GM19324 (cell line): ENCODE results near the gene ACACB.

ENCODE experiments used
- ATAC-seq: cut with Tn5 transposase; IDR thresholded peaks from one replicate; pipeline ENCODE4 v1.9.1; 2021; ENCODE audit warnings: mild to moderate bottlenecking, moderate library complexity; ENCODE audit not compliant: unreplicated experiment, low FRiP score

Gene ACACB

GRCh38 chr12:109203480-109203879 lies 87.1 kb downstream of the ACACB start:
- no peak for ATAC-seq

GRCh38 chr12:109209082-109209481 lies 92.7 kb downstream of the ACACB start:
- no peak for ATAC-seq

- no peak for ATAC-seq
Observed at GRCh38 chr12:109212460-109213115, 96.2 kb downstream of the ACACB start.

DNA sequence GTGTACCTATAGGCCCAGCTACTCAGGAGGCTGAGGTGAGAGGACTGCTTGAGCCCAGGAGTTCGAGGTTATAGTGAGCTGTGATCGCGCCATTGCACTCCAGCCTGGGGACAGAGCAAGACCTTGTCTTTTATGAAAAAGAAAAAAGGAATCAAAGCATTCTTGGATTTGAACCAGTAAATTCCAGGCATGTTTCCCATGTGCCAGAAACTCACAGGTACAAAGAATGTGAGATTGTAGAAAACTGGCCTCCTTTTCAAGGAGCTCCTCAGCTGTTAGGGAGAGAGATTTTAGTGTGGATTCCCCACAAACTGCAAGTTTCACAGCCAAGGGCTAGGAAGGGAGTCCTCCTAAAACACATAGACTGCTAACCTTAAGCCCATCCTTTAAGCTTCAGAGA lies 97.7 kb downstream of the ACACB start:
- ATAC-seq, result no peak

DNA sequence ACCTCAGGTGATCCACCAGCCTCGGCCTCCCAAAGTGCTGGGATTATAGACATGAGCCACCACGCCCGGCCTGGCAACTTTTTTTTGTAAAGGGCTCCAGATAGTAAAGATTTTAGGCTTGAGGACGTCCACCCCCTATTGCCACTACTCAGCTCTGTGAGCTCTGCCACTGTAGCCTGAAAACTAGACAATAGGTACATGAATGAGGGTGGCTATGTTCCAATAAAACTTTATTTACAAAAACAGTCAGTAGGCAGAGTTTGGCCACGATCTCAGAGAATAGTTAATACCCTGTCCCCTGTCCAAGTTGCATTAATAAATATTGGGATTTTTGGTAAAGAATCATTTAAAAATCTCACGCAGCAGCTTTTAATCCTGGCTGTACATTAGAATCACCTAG lies 102.6 kb downstream of the ACACB start:
- no peak for ATAC-seq

- ATAC-seq, result no peak
Observed at GRCh38 chr12:109219938-109220337, 103.6 kb downstream of the ACACB start.

DNA sequence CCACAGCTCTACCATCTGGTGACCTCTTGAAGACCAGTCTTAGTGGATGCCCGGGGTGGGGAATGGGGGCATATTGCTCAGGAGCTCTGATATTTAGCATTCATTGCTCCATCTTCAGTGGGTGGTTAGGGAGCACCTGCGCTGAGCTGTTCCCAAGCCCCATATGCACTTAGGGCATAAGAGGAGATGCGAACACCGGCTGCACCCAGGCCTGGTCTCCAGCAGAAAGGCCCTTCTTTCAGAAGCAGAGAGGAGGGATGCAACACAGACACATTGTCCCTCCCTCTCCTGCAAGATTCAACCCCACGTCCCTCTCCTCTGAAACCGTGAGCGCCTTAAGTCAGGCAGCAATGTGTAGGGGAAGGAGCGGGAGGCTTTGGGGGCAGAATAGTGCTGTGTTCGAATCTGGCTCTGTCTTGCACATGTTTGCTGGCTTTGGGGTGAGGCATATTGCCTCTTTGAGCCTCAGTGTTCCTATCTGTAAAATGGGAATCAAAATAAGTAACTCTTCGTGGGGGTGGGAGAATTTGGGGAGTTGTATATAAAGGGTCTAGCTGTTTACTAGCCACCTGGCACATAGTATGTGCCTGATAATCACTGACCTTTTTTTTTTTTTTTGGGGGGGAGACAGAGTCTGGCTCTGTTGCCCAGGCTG lies 105.0 kb downstream of the ACACB start:
- ATAC-seq, result no peak

DNA sequence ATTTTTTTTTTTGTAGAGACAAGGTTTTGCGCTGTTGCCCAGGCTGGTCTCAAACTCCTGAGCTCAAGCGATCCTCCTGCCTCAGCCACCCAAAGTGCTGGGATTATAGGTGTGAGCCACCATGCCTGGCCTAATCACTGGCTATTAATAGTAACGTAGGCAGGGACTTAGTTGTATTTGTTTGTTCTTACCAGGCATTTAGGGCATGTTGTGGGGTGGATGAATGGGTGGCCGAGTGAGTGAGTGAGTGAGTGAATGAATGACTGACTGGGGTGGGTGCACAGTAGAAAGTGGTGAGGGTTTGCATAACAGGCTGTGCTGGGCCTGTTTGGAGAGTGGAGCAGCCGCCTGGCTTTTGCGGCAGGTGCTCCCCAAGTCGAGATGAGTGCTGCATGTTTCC lies 105.7 kb downstream of the ACACB start:
- no peak for ATAC-seq

DNA sequence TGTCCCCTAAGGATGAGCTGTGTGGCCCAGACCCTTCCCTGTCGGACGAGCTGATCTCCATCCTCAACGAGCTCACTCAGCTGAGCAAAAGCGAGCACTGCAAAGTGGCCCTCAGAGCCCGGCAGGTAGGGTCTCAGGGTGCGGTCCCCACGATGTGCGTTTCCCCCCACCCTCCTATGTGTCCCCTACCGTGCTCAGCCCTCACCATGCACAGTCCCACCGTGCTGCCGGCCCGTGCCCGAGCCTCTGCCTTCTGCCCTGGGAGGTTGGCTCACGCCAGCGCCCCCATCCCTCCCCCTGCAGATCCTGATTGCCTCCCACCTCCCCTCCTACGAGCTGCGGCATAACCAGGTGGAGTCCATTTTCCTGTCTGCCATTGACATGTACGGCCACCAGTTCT lies 106.1 kb downstream of the ACACB start:
- no peak for ATAC-seq

DNA sequence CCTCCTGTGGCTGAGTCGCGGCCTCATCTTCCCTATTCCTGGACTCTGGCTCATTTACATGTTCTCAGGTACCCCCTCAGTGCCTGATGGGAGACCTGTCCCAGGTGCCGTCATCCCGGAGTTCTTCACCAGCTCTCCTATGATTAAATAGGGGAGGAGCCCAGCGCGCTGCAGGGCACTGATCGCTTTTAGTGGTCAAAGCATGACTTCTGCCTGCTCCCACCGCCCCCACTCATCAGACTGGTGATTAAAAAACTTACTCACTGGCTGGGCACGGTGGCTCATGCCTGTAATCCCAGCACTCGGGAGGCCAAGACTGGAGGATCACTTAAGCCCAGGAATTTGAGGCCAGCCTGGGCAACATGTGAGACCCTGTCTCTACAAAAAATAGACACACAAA lies 106.8 kb downstream of the ACACB start:
- no peak for ATAC-seq

- ATAC-seq, result no peak
Observed at GRCh38 chr12:109223868-109224267, 107.5 kb downstream of the ACACB start.

DNA sequence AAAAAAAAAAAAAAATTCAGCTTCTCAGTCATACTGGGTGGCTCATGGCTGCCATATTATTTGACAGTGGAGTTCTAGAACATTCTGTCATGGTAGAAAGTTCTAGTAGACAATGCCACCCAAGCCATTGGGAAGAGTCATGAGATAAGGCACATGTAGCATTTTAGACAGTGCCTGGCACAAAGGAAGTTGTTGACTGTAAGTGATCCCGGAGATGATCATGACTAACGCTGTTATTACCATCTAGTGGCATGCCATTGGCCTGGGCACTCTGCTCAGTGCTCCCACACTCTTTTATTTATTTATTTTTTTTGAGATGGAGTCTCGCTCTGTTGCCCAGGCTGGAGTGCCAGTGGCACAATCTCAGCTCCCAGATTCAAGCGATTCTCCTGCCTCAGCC lies 112.3 kb downstream of the ACACB start:
- ATAC-seq, result no peak

DNA sequence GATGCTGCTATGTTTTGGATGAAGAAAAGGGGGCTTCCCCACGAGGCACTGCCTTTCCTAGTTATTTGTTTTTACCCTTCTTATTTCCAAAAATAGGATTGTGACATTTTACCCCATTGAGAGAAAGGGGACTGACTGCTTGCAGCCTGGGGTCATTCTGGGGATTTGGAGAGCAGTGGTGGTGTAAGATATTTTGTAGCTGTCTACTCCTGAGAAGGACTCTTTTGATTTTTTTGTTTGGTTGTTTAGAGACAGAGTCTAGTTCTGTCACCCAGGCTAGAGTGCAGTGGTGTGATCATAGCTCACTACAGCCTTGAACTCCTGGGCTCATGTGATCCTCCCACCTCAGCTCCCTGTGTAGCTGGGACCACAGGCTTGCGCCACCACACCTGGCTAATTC lies 113.8 kb downstream of the ACACB start:
- ATAC-seq, result no peak

GRCh38 chr12:109232731-109233130 lies 116.3 kb downstream of the ACACB start:
- no peak for ATAC-seq

GRCh38 chr12:109234012-109234411 lies 117.6 kb downstream of the ACACB start:
- ATAC-seq, result no peak

GRCh38 chr12:109236257-109236656 lies 119.9 kb downstream of the ACACB start:
- ATAC-seq, result no peak

DNA sequence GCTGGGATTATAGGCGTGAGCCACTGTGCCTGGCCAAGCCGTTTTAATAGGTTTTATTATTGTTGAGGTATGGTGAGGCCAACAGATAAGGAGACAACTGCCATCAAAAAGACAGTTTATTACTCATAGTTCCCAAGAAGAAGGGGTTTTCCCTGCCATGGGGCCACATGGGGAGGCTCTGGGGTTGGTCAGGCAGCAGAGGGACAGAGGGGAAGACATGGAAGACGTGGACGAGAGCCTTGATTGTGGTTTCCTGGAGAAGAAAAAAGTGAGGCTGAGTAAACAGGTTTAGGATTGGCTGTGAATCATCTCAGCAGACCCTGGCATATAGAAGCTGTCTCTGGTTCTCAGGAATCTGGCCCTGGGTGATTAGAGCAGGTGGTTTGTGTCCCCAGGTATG lies 122.8 kb downstream of the ACACB start:
- ATAC-seq, result no peak

GRCh38 chr12:109239691-109240090 lies 123.3 kb downstream of the ACACB start:
- ATAC-seq, result no peak

DNA sequence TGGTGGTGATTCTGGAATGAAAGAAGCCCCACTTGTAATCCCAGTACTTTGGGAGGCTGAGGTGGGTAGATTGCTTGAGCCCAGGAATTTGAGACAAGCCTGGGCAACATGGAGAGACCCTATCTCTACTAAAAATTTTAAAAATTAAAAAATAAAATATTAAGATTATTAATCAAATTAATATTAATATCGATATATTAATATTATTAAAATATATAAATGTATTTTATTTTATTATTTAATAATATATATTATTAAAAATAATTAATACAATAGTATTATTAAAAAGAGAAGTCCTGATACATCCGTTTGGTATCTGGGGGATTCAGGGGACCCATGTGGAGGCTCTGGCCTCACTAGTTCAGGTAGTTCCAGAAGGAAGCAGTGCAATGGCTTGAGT lies 124.0 kb downstream of the ACACB start:
- no peak for ATAC-seq

- no peak for ATAC-seq
Observed at GRCh38 chr12:109241936-109242335, 125.5 kb downstream of the ACACB start.

- no peak for ATAC-seq
Observed at GRCh38 chr12:109244073-109244472, 127.7 kb downstream of the ACACB start.

GRCh38 chr12:109246221-109246620 lies 129.8 kb downstream of the ACACB start:
- ATAC-seq, result no peak
